Liver (tissue), 9 donors: ENCODE measurements around the gene MAP2K3. TPM values are rescaled to one million over a fixed set of nuclear protein-coding genes. Genes with fewer than 3 reads are reported as not detected.

ENCODE experiments used
- DNase-seq: peaks from one replicate; pipeline ENCODE4 v3.0.0-alpha.2; 2017; ENCODE audit warnings: low spot score
- H3K27ac ChIP-seq, 2 donors: one replicate each; pipeline ENCODE4 v1.7.0; 2013; ENCODE audit warnings: inconsistent platforms in 2 of 2, low read length in 2 of 2, control low read depth in 1 of 2, low read depth in 1 of 2, mild to moderate bottlenecking in 1 of 2
- H3K27me3 ChIP-seq, 4 donors: one replicate each; pipeline versions ENCODE4 v1.6.1 to v1.7.0; 2013; ENCODE audit warnings: low read length in 3 of 4, inconsistent platforms in 1 of 4, mild to moderate bottlenecking in 1 of 4, moderate library complexity in 1 of 4; ENCODE audit not compliant: control insufficient read depth in 4 of 4, insufficient read depth in 4 of 4
- H3K36me3 ChIP-seq, 4 donors: one replicate each; pipeline versions ENCODE4 v1.6.1 to v1.7.0; 2013; ENCODE audit warnings: low read length in 3 of 4, mild to moderate bottlenecking in 3 of 4, low read depth in 1 of 4, moderate library complexity in 1 of 4; ENCODE audit not compliant: control insufficient read depth in 4 of 4, insufficient read depth in 3 of 4
- H3K4me1 ChIP-seq, 4 donors: one replicate each; pipeline versions ENCODE4 v1.6.1 to v1.7.0; 2013; ENCODE audit warnings: low read length in 3 of 4, mild to moderate bottlenecking in 3 of 4, moderate library complexity in 1 of 4; ENCODE audit not compliant: control insufficient read depth in 4 of 4, insufficient read depth in 4 of 4
- H3K4me3 ChIP-seq, 3 donors: one replicate each; pipeline versions ENCODE4 v1.6.1 to v1.7.0; 2013; ENCODE audit warnings: low read length in 3 of 3, control low read depth in 1 of 3, low read depth in 1 of 3, mild to moderate bottlenecking in 1 of 3
- H3K9ac ChIP-seq, 2 donors: one replicate each; pipeline ENCODE4 v1.7.0; 2013; ENCODE audit warnings: low read length in 2 of 2, mild to moderate bottlenecking in 2 of 2, moderate library complexity in 2 of 2, control low read depth in 1 of 2, low read depth in 1 of 2
- H3K9me3 ChIP-seq, 4 donors: one replicate each; pipeline versions ENCODE4 v1.6.1 to v1.7.0; 2013; ENCODE audit warnings: low read length in 3 of 4; ENCODE audit not compliant: control insufficient read depth in 4 of 4
- ATF3 ChIP-seq: IDR thresholded peaks from 2 replicates; pipeline ENCODE4 v1.6.1; 2016; ENCODE audit warnings: antibody characterized with exemption
- EGR1 ChIP-seq, 2 donors: IDR thresholded peaks; 2 replicates each; pipeline ENCODE4 v1.6.1; 2016 to 2018; ENCODE audit warnings: antibody characterized with exemption in 2 of 2, low read depth in 2 of 2
- FOXA1 ChIP-seq: IDR thresholded peaks from 2 replicates; pipeline ENCODE4 v1.6.1; 2016; ENCODE audit warnings: antibody characterized with exemption
- FOXA2 ChIP-seq: IDR thresholded peaks from 2 replicates; pipeline ENCODE4 v1.6.1; 2016; ENCODE audit warnings: antibody characterized with exemption
- GABPA ChIP-seq, 2 donors: IDR thresholded peaks in 1 of 2; conservative IDR thresholded peaks in 1 of 2; 2 replicates each; pipeline ENCODE4 v1.6.1; 2016; ENCODE audit warnings: antibody characterized with exemption in 2 of 2, mild to moderate bottlenecking in 1 of 2, moderate library complexity in 1 of 2
- HNF4A ChIP-seq, 2 donors: conservative IDR thresholded peaks; 2 replicates each; pipeline ENCODE4 v1.6.1; 2016; ENCODE audit warnings: antibody characterized with exemption in 2 of 2, mild to moderate bottlenecking in 2 of 2
- JUND ChIP-seq, 2 donors: IDR thresholded peaks; 2 replicates each; pipeline ENCODE4 v1.6.1; 2016; ENCODE audit warnings: antibody characterized with exemption in 2 of 2
- NR2F2 ChIP-seq: IDR thresholded peaks from 2 replicates; pipeline ENCODE4 v1.6.1; 2016; ENCODE audit warnings: antibody characterized with exemption
- RAD21 ChIP-seq, 2 donors: IDR thresholded peaks; 2 replicates each; pipeline ENCODE4 v1.6.1; 2016; ENCODE audit warnings: antibody characterized with exemption in 2 of 2, mild to moderate bottlenecking in 2 of 2
- RXRA ChIP-seq, 2 donors: IDR thresholded peaks; 2 replicates each; pipeline ENCODE4 v1.6.1; 2017 to 2018; ENCODE audit warnings: antibody characterized with exemption in 2 of 2, mild to moderate bottlenecking in 1 of 2
- SP1 ChIP-seq: IDR thresholded peaks from 2 replicates; pipeline ENCODE4 v1.6.1; 2018; ENCODE audit warnings: antibody characterized with exemption, mild to moderate bottlenecking
- TAF1 ChIP-seq: conservative IDR thresholded peaks from 2 replicates; pipeline ENCODE4 v1.6.1; 2016; ENCODE audit warnings: antibody characterized with exemption, mild to moderate bottlenecking
- YY1 ChIP-seq: IDR thresholded peaks from 2 replicates; pipeline ENCODE4 v1.6.1; 2016; ENCODE audit warnings: antibody characterized with exemption, mild to moderate bottlenecking
- ZBTB33 ChIP-seq: IDR thresholded peaks from 2 replicates; pipeline ENCODE4 v1.6.1; 2016; ENCODE audit warnings: antibody characterized with exemption
- WGBS: extraction: QIAGEN DNeasy Blood & Tissue Kit; methylation state at CpG from one replicate; pipeline ENCODE4 v1.1.7; 2013; 5-methylcytosine and 5-hydroxymethylcytosine counted together
- polyA plus RNA-seq, 2 donors: library from polyadenylated mRNA; stranded (reverse) in 1 of 2; unstranded in 1 of 2; fragments of 200-250 nt in 1 of 2; fragments of >200 nt in 1 of 2; fragmentation: Nextera tagmentation in 1 of 2; extraction: Ambion mirVana in 1 of 2; gene quantifications; one replicate each; pipeline versions ENCODE4 v1.2.1 to v1.2.3, GENCODE V29; 2013 to 2015
- total RNA-seq, 2 donors: library from RNA; depleted of rRNA; stranded (reverse); fragments of >200 nt; gene quantifications; one replicate each; pipeline ENCODE4 v1.2.3, GENCODE V29; 2014
- TF ChIP-seq, protein P1 (sequence below): IDR thresholded peaks from 2 replicates; pipeline ENCODE4 v1.6.1; 2016; ENCODE audit warnings: antibody characterized with exemption
- TF ChIP-seq, protein P2 (sequence below): fragments of 150-350 bp; IDR thresholded peaks from 2 replicates; pipeline ENCODE4 v1.5.1; 2017; ENCODE audit warnings: improper control_type of control experiment, low read depth, low read length; ENCODE audit not compliant: missing input control
- TF ChIP-seq, protein P3 (sequence below): IDR thresholded peaks from 2 replicates; pipeline ENCODE4 v1.6.1; 2016; ENCODE audit warnings: antibody characterized with exemption, mild to moderate bottlenecking
- donor health status: healthy.
- donor health status: healthy.
- donor health status: healthy.
- donor health status: healthy.
- donor health status: healthy.

MAP2K3 gene
- total and polyA plus RNA-seq, 4 donors = 21.6 to 88.4 (median 30.5) TPM

GRCh38 chr17:21249920-21250703, 34.4 kb upstream of the MAP2K3 start:
- Histone ChIP-seq H3K27ac (no peak overlapping the region), H3K27me3 (no peaks in the 10 kb centered on the region), H3K9me3 (no peaks in the 10 kb centered on the region), H3K4me3 (no peak overlapping the region), H3K36me3 (no peaks in the 10 kb centered on the region), H3K9ac (no peak overlapping the region), H3K4me1 (peaks cover 5 to 16% (median 8%) of the 10 kb centered on the region in 4 donors)
- no peak for DNase-seq
- TF ChIP-seq FOXA2 = no peak
- TF ChIP-seq, protein P1, sequence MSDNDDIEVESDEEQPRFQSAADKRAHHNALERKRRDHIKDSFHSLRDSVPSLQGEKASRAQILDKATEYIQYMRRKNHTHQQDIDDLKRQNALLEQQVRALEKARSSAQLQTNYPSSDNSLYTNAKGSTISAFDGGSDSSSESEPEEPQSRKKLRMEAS = no peak
- TF ChIP-seq YY1 = no peak
- no peak for TF ChIP-seq RAD21 (IDR thresholded peaks at IDR 0.05)
- no peak for TF ChIP-seq SP1
- TF ChIP-seq GABPA (IDR thresholded peaks at IDR 0.05 in 1 of 2, conservative IDR thresholded peaks at IDR 0.05 in 1 of 2) = no peak
- 76% methylated on average over 7 of the region's 7 CpGs for WGBS

- no peaks in the 10 kb centered on the region for H3K36me3 ChIP-seq
- 78% methylated on average over 4 of the region's 4 CpGs for WGBS
- H3K9me3 ChIP-seq = no peaks in the 10 kb centered on the region
- no peak for DNase-seq
- TF ChIP-seq NR2F2 = no peak
- TF ChIP-seq, protein P1 = no peak
- TF ChIP-seq RAD21 (IDR thresholded peaks at IDR 0.05) = no peak
- TF ChIP-seq, protein P2, sequence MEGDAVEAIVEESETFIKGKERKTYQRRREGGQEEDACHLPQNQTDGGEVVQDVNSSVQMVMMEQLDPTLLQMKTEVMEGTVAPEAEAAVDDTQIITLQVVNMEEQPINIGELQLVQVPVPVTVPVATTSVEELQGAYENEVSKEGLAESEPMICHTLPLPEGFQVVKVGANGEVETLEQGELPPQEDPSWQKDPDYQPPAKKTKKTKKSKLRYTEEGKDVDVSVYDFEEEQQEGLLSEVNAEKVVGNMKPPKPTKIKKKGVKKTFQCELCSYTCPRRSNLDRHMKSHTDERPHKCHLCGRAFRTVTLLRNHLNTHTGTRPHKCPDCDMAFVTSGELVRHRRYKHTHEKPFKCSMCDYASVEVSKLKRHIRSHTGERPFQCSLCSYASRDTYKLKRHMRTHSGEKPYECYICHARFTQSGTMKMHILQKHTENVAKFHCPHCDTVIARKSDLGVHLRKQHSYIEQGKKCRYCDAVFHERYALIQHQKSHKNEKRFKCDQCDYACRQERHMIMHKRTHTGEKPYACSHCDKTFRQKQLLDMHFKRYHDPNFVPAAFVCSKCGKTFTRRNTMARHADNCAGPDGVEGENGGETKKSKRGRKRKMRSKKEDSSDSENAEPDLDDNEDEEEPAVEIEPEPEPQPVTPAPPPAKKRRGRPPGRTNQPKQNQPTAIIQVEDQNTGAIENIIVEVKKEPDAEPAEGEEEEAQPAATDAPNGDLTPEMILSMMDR = no peak
- TF ChIP-seq, protein P3, sequence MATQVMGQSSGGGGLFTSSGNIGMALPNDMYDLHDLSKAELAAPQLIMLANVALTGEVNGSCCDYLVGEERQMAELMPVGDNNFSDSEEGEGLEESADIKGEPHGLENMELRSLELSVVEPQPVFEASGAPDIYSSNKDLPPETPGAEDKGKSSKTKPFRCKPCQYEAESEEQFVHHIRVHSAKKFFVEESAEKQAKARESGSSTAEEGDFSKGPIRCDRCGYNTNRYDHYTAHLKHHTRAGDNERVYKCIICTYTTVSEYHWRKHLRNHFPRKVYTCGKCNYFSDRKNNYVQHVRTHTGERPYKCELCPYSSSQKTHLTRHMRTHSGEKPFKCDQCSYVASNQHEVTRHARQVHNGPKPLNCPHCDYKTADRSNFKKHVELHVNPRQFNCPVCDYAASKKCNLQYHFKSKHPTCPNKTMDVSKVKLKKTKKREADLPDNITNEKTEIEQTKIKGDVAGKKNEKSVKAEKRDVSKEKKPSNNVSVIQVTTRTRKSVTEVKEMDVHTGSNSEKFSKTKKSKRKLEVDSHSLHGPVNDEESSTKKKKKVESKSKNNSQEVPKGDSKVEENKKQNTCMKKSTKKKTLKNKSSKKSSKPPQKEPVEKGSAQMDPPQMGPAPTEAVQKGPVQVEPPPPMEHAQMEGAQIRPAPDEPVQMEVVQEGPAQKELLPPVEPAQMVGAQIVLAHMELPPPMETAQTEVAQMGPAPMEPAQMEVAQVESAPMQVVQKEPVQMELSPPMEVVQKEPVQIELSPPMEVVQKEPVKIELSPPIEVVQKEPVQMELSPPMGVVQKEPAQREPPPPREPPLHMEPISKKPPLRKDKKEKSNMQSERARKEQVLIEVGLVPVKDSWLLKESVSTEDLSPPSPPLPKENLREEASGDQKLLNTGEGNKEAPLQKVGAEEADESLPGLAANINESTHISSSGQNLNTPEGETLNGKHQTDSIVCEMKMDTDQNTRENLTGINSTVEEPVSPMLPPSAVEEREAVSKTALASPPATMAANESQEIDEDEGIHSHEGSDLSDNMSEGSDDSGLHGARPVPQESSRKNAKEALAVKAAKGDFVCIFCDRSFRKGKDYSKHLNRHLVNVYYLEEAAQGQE = no peak
- no peak for TF ChIP-seq ZBTB33
- no peak for TF ChIP-seq SP1
- TF ChIP-seq FOXA2 = no peak
- TF ChIP-seq FOXA1 = no peak
- no peak for TF ChIP-seq GABPA (IDR thresholded peaks at IDR 0.05 in 1 of 2, conservative IDR thresholded peaks at IDR 0.05 in 1 of 2)
- TF ChIP-seq ATF3 = no peak
- TF ChIP-seq JUND (IDR thresholded peaks at IDR 0.05) = no peak
- TF ChIP-seq YY1 = no peak
- TF ChIP-seq EGR1 (IDR thresholded peaks at IDR 0.05; ENCODE audit: low read depth in 2 of 2) = no peak
- TF ChIP-seq TAF1 = no peak
- TF ChIP-seq HNF4A (conservative IDR thresholded peaks at IDR 0.05) = no peak
- TF ChIP-seq RXRA (IDR thresholded peaks at IDR 0.05) = no peak
- H3K9ac ChIP-seq = no peak overlapping the region
- no peaks in the 10 kb centered on the region for H3K27me3 ChIP-seq
- no peak overlapping the region for H3K4me3 ChIP-seq
- no peak overlapping the region for H3K27ac ChIP-seq
- peaks cover 5 to 14% (median 8%) of the 10 kb centered on the region in 4 donors for H3K4me1 ChIP-seq
Measured at GRCh38 chr17:21250854-21251253, 33.7 kb upstream of the MAP2K3 start.
